ENCODE measurements around the gene MARCHF10. TPM values are rescaled to one million over a fixed set of nuclear protein-coding genes. Genes with fewer than 3 reads are reported as not detected.

The MARCHF10 gene
- total RNA-seq, 4 donors from 2014 or later: not detected

DNA sequence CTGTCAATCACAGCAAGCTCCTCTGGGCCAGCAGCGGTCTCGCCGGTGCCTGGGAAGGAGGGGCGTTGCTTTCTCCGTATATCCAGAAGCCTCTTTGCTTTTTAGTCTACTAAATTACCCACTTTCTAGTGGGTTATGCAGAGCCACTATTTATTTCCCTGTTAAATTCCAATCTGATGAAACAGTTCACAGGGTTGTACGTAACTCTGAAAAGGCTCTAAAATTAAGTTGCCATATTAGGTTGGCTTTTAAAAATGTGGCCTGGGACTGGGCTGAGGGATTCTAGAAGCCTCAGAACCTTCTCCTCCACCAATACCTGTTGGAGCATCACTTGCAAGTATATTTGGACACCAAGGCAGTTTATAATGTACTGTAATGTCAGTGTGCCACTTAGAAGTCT lies 27.2 kb downstream of the MARCHF10 start:
- TF ChIP-seq, protein P1, sequence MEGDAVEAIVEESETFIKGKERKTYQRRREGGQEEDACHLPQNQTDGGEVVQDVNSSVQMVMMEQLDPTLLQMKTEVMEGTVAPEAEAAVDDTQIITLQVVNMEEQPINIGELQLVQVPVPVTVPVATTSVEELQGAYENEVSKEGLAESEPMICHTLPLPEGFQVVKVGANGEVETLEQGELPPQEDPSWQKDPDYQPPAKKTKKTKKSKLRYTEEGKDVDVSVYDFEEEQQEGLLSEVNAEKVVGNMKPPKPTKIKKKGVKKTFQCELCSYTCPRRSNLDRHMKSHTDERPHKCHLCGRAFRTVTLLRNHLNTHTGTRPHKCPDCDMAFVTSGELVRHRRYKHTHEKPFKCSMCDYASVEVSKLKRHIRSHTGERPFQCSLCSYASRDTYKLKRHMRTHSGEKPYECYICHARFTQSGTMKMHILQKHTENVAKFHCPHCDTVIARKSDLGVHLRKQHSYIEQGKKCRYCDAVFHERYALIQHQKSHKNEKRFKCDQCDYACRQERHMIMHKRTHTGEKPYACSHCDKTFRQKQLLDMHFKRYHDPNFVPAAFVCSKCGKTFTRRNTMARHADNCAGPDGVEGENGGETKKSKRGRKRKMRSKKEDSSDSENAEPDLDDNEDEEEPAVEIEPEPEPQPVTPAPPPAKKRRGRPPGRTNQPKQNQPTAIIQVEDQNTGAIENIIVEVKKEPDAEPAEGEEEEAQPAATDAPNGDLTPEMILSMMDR (IDR thresholded peaks at IDR 0.05; ENCODE audit: low read depth): no peak

- TF ChIP-seq, protein P1 (IDR thresholded peaks at IDR 0.05; ENCODE audit: low read depth): no peak
Observed at GRCh38 chr17:62780269-62780668, 27.8 kb downstream of the MARCHF10 start.

GRCh38 chr17:62778990-62779681 lies 29.0 kb downstream of the MARCHF10 start:
- TF ChIP-seq, protein P1 (IDR thresholded peaks at IDR 0.05; ENCODE audit: low read depth): no peak

DNA sequence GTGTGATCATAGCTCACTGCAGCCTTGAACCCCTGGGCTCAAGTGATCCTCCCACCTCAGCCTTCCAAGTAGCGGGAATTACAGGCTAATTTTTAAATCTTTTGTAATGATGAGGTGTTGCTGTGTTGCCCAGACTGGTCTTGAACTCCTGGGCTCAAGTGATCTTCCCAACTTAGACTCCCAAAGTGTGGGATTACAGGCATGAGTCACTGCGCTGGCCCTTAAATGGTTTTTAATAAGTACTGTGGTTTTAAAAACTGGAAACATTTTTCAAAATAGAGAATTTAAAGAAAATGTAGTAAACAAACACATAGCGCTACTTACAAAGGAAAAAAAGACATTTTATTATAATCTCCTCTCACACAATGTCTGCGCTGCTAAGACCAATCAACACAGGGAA lies 32.2 kb downstream of the MARCHF10 start:
- TF ChIP-seq, protein P1 (IDR thresholded peaks at IDR 0.05; ENCODE audit: low read depth): no peak

- TF ChIP-seq, protein P1 (IDR thresholded peaks at IDR 0.05; ENCODE audit: low read depth): no peak
Observed at GRCh38 chr17:62774338-62774737, 33.8 kb downstream of the MARCHF10 start.

- TF ChIP-seq, protein P1 (IDR thresholded peaks at IDR 0.05; ENCODE audit: low read depth): no peak
Observed at GRCh38 chr17:62767997-62768396, 40.1 kb downstream of the MARCHF10 start.

- TF ChIP-seq, protein P1 (IDR thresholded peaks at IDR 0.05; ENCODE audit: low read depth): no peak
Observed at GRCh38 chr17:62765351-62765750, 42.8 kb downstream of the MARCHF10 start.
